HG03196 (cell line): Measurements from ENCODE around the gene ART4.

Experiments used
- ATAC-seq: cut with Tn5 transposase; IDR thresholded peaks from one replicate; pipeline ENCODE4 v1.9.1; 2021; ENCODE audit not compliant: unreplicated experiment

ART4 gene

DNA sequence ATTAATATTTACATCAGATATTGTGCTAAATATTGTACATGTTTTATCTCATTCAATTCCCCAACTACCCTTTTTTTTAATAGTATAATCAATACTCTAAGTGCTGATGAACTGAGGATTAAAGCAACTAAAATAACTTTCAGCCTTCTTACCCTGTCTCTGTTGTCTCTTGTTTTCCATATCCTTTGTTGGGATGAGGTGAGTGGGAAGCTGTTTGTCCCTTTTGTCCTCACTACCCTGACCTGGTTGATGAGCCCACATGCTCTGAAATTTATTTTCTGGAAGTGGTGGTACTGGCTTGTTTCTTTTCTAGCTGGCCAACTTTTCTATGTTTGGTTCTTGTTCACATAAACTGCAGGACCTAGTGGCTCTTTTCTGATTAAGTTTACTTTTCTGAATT lies 9.6 kb upstream of the ART4 start:
- ATAC-seq = no peak

DNA sequence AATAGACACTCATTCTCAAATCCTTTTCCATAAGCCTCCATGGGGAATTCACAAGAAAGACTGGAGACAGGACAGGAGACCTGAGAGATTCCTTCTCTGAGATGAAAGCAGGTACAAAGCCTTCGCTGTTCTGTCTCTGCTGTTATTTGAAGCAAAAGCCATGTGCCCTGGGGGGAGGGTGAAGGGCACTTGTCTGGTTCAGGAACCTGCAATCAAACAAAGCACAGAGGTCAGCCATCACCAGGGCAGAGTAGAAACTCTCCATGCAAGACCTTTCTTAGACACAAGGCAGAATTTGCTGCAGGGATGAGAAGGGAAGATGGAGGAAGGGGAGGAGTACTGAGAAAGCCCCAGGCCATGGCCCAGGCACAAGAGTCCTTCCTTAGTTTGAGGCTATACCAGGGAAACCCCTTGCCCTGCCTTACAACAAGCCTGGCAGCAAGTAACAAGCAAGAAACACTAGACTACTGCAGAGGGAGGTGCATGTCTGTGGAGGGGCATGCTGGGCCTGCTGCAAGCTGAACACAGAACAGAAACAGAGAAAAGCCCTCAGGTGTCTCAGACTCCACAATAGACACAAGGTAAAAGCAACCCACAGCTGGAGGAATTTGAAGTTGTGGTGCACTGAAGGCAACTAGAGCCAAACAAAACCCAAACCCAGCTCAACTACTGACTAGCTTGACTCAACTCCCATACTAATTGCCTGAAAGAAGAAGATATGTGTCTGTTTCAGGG lies 7.8 kb upstream of the ART4 start:
- ATAC-seq = no peak

DNA sequence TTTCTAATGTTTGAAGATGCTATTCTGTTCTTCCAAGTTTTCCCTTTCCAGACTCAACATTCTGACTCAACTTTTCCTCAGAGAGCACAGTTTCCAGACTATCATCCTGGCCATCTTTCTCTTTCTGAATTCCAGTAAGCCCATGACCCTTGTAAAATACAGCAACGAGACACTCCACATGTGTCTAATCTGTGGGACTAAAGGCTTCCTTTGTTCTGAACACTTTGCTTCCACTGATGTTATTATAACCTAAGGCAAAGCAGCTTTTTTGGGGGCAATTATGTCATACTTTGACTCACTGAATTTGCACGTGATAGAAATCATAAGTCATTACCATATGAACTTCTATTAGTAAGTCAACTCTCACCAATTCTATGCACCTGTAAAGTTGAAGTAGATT lies 6.3 kb upstream of the ART4 start:
- ATAC-seq = no peak

DNA sequence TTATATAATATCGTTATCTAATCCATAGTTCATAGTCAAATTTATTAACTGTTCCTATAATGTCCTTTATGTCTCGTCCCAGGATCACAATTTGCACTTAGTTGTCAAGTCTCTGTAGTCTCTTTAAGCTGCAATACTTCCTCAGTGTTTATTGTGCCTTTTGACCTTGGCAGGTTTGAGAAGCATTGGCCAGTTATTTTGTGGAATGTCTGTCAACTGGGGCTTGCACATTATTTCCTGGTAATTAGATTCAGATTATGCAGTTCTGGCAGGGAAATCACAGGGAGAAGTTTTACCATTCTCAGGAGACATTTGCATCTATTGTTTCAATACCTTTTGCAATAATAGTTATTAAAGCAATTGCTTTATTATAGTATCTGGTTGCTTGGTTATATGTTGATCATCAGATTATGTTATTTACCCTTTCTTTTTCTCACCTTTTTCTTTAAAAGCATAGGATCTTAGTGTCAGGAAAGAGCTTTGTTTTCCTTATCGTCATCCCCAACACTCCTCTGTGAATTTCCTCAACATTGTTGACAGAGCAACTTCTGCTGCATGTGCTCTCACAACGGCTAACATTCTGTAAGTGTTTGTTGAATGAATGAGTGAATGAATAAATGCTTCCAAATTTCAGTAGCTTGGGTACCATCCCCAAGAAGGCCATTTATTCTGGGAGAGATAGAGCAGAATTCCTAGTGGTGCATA lies 3.7 kb upstream of the ART4 start:
- ATAC-seq = no peak

DNA sequence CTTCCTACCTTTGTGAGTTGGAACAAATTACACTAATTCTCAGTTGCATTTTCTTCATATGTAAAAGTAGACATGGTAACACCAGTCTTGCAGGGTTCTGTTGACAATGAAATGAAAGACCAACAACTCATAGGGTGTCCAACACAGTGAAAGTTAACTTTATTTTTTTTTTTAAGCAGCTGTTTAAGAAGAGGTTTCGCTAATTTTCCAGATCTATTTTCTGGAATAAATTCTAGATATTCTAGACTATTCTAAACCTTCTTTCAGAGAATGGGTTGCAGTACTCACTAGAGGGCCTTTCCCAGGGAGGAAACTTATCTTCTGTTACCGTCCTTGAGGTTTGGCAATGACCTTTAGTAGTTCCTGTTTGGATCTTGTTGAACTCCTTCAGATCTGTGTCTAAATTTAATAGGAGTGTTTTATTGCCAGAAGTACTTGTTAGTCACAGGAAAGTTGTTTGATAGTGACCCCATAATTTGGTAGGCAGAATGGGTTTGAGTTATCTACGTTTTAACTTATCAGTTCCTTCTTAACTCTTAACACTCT lies 2.8 kb upstream of the ART4 start:
- no peak for ATAC-seq

DNA sequence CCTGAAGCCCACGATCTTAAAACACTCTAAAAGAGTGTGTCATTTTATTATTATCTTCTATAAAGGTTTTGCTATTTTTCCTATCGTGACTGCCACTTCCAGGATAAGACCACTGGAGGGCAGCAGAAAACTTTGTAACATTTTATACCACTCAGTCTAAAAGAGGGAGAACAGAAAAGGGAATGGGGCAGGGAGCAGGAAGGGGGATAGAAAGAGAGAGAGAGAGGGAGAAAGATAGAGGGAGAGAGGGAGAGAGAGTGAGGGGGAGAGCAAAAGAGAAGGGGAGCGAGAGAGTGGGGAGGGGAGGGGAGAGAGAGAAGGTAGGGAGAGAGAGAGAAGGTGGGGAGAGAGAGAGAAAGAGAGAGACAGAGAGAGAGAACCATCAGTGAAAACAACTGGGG lies 2.0 kb upstream of the ART4 start:
- no peak for ATAC-seq

DNA sequence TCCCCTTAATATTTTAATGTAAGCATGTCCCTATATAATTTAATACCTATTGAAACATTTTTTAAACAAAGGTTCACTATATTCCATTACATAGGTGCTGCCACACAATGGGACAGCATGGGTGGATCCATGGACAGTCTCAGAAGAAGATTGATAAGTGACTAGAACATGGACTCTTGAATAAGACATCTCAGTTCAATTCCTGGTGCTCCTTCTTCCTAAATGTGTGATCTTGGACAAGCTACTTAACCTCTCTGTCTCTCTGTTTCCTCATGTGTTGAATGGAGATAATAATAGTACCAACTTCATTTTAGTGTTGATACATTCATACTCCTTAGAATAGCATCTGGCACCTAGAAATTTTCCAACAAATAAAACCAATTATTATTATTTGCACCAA lies 1.1 kb upstream of the ART4 start:
- no peak for ATAC-seq

DNA sequence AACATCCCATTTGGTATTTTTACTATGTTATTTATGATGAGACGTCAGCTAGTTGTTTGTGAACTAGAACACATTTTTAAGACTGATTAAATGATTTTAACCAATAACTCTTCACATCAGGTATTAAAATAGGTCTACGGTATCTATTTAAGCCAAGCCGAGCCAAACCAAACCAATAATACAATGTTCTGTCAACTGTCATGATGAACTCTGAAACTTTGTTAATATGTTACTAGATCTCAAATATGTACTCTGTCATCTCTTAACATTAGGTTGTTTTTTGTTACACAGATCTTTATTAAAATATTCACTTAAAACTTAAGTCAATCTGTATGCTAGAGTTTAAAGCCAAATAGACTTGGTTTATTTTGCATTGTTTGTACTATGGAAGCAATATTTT lies 1.0 kb downstream of the ART4 start:
- no peak for ATAC-seq

DNA sequence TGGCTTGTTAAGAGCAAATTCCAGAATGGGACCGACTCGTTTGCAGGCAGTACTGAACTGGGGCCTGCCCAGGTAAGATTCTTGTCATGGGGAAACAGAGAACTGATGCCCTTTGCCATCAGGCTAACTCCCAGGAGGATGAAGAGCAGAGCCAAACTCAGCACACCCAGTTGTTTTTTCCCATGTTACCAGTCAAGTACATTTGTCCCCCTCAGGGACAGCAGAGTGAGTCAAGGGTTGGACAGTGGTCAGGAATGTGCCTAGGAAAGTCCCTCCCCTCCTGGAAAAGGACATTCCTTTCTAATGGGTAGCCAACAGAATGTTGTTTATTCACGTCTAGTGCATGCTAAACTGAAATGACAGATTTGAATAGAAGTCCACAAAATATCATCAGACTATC lies 1.6 kb downstream of the ART4 start:
- ATAC-seq = no peak

DNA sequence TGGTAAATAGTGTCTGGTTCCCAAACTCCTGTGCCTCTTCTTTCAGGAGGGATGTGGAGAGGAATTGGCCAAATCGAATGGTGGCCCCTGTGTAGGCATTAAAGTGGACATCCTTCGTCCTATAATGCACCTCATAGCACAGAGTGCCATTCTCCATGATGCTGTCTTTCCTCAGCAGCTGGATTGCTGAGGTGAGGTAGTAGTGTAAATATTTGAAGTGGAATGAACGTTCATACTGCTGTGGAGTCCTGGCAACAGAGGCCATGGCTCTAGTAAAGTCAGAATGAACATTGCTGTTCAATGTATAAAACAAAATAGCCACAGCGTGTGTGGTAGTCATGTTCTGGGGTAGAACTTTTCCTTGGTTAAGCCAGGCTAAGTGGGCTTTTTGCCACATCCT lies 2.7 kb downstream of the ART4 start:
- ATAC-seq = no peak

DNA sequence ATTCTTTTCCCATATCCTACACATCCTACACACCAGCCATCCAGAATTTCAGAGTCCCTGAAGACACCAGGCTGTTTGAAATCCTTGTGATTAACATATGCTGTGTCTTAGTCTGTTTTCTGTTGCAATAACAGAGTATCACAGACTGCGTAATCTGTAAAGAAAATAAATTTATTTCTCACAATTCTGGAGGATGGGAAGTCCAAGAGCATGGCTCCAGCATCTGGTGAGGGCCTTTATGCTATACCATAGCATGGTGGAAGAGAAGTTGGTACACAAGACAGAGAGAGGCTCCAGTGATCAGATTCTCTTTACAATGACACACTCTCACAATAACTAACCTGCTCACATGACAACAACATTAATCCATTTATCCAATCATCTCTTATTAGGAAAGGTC lies 4.1 kb downstream of the ART4 start:
- ATAC-seq = no peak

DNA sequence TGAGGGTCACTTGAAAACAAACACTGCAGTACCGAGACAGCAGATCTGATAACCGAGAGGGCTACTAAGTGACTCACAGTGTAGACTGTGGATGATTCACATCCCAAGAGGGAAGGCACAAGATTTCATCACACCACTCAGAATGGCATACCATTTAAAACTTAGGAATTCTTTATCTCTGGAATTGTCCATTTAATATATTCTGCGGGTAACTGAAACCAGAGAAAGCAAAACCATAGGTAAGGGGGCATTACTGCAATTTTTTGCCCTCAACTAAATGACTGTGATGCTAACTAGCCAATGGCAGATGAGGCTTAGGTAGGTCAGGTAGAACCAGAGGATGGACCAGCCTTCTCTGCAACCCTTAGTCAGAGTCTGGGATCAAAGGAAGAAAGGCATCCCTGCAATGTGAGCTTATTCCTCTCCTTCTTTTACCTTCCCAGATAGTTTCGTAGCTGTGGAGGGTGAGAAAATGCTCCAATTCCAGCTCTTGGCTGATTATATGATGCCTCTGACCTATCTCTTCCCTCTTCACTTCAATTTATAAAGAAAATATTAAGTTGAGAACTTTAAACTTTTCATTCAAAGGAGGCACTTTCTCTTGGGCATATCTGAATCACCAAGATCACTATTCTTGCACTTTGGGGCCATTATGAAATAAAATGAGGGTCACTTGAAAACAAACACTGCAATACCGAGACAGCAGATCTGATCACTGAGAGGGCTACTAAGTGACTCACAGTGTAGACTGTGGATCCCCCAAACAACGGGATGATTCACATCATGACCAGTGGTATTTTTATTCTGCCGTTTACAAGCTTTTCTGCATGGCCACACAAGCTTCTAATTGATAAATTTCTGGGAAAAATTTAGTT lies 6.8 kb downstream of the ART4 start:
- no peak for ATAC-seq

DNA sequence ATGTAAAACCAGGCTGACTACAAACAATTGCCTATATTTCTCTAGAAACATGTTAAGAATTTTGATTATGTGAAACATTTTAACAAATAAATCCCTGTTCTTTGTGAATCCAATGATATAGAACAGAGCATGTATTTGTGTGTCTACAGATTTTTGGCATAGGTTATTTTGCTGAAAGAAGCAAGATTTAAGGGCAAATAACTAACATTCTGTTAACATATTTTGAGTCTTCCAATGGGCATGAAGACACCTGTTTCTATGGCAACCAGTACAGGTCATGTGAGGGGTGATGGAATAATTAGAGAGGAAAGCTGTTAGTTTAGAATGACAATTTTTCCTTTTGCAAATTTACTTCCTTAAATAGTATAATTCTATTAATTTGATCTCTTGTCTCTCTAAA lies 8.8 kb downstream of the ART4 start:
- ATAC-seq = no peak

DNA sequence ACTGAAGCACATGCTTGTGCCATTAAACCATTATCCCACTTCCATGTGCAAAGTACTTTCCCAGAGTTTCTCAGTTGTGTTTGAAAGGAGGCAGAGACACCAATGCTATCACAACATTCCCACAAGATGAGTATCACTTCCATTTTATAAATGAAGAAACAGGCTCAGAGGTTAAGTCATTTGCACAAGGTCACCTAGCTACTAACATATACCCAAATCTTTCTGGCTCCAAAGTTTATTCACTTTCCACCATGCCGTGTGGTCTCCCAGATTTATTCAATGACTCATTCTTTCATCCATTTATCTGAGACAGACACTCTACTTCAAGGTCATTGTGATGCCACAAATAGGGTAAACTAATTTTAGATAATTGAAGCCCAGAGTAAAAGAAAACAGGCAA lies 9.4 kb downstream of the ART4 start:
- ATAC-seq = no peak

DNA sequence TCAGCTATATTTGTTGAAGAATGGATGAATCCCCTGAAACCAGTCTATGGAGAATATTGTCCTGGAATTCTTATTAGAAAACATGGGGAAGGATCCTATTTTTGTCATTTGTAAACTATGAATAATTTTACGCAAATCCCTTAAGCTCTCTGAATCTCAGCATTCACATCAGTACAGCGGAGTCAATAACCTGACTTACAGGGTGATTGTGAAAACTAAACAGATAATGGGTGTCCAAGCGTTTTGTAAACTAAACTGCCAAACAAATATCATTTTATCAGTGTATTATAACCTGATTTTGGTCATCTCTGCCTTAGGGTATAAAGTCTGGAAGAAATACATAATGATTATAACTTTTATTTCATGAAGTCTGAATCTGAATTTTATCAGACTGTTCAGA lies 10.0 kb downstream of the ART4 start:
- ATAC-seq = no peak

DNA sequence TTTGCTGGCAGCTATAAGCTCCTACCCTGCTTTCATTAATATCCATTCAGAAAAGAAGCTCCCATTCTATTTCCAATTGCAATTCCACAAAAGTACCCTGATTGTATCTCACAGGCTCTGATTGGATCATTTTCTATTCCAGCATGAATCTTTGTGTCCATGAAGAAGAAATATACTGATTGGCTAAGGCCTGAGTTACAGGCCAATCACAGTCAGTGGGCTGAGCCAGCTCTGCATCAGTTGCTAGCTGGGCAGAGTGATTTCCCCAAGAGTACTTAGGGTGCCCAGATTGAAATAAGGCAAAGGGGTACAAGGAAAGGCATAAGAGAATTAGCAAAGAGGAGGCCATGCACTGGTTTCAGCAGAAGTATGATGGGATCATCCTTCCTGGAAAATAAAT lies 14.4 kb downstream of the ART4 start:
- ATAC-seq = no peak

DNA sequence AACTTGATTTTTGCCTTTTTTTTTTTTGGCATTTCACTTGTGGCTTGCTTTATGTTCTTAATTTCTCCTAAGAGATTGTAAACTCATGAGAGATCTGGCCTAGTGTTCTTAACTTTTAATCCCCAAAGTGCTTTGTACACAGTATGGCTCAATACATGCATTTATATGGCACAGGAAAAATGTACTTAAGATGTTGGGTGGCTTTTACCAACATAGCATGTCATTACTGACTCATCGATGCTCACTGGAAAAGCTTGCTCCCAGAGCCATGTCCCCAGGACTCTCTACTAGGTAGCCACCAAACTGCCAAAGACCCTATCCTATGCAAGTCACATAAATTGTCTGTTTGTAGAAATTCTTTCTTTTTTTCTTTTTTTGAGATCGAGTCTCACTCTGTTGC lies 16.3 kb downstream of the ART4 start:
- no peak for ATAC-seq

DNA sequence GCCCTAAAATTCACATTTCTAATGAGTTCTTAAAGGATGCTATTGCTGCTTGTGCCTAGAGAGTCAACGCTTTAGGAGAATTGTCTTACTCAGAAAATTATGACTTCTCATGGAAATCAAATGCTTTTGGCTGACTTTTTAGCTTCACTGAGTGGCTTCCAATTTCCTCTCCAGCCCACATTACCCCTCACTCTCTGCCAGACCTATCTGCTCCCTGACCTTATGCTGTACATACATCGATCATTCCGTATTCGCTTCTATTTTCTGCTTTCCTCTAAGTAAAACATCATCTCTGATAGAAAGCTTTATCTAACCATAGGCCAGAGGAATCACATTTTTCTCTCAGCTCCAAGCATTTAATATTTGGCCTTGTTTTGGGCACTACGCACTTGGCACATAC lies 16.8 kb downstream of the ART4 start:
- no peak for ATAC-seq

DNA sequence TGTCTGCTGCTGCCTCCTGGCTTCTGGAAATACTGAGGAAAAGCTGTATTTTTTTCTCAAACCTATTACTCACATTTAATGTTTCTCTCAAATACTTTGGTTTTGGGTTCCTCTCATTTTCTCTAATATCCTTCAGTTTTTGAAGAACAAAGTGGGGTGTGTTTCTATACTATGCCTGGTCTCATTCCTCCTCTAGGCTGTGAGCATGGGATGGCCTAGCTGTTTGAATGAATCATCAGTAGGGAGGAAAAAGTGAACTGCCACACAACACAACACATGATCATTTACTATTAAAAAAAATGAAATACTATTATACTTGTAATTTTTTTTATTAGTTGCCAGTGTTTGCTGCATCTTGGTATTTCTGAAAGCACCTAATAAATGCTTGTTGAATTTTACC lies 18.1 kb downstream of the ART4 start:
- ATAC-seq = no peak

DNA sequence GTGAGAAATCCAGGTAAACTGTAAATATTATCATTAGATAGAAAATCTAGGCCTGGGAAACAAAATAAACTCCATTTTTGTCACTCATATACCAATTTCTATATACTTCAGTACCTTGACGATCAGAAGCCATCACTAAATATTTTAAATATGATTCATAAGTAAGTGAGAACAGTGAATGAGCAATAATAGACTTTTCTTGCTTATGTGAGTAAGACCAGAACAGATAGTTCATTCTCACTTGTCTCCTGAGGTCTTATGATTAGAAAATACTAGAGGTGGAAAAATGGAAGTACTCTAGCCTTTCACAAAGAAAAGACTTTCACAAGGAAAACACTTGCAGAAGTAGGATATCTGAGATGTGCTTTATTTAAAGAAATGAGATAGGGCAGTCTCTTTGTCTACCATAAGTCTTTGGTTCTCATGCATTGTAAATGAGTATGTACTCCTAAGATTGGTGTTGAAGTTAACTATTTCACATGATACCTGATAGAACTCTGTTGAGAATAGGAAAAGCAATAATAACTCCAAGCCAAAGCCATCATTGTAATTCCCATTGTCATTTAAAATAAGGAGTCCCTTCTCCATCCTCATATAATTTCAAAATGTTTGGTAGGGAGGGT lies 19.2 kb downstream of the ART4 start:
- no peak for ATAC-seq

DNA sequence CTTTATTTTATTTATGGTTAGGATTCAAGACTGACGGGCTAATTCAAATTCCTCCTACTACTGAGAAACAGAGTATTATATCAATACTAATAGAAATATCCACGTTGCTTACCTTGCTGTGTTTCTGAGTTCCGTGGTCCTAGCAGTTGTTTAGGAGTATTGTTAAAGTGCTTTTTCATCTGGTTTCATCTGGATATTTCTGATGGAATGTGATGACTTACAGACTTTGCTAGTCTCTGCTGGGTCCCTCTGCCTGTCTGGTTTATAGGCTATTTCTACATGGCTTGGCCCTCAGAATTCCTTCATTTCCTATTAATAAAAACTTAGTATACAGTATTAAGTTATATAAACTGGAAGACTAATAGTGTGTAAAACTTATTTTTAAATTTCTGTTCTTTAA lies 29.3 kb downstream of the ART4 start, which contains the start of gene SMCO3:
Gene SMCO3 (minus strand): TSS at position 169 of the 400 bp plus-strand sequence. CDS start 7,502 bp downstream, outside the sequence.
- ATAC-seq = no peak
